ENCODE results near the gene TMEM114. TPM values are rescaled to one million over a fixed set of nuclear protein-coding genes. Genes with fewer than 3 reads are reported as not detected.
A peak's percentile ranks its signal among the peaks of the same experiment; 100 is the strongest.
"Not testable (repeated sequence)": the region's sequence is repeated elsewhere in the genome, so short reads cannot be mapped to it uniquely, and the experiment has no call there.

The TMEM114 gene
- total RNA-seq, 1 donor from 2014 or later: not detected

DNA sequence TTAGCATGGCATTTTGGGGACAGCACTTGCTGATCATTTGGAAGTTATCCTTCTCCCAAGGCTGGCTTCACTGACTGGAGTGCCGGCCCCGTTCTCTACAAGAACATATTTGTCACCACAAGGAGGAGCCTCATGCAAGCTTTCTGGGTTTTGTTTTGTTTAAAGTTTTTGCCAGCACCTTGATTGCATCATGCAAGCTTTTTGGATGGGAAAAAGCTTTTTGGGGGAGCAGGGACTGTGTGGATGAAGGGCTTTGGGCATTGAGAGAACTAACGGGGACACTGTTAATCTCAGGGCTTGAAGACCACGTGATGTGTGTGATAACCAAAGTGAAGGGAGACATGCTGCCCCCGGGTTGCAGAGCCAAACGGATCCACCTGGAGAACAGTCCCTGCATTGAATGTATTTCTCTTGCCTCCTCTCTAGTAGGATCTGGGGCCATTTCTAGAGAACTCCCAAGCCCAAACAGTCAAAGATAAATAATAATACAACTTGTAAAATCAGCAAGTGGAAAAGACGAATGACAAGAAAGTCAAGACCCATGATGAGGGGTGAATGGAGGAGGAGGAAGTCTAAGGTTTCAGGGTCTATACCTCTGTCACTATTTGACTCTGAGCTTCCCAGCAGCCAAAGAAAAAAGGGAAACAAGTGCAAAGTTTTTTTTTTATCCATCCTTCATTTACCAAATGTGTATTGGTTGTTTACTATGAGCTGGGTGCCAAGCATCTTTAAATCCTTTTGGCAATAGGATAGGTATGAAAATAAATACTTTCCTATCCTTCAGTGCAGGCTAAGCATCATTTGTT lies 17.2 kb downstream of the TMEM114 start:
- DNase-seq: peak; percentile 32

GRCh38 chr16:8572063-8572918 lies 18.0 kb downstream of the TMEM114 start:
- DNase-seq: no peak

DNA sequence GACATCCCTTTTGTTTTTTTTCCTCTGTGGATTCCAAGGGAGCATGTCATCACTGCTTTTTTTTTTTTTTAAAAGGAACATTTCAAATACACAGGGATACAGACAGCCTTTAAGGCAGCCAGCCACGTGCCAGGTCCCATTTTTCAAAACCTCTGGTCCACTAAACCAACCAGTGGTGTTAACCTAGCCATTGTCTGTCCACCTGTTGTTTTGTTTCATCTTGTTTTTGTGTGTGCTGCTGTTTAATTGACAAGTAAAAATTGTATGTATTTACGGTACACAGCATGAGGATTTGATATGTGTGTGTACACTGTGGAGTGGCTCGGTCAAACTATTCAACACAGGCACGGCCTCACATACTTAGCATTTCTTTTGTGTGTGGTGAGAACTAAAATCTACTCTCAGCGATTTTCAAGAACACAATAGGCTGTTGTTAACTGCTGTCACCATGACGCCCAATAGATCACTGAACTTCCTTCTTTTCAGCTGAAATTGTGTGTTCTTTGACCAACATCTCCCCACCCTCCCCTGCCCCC lies 19.2 kb downstream of the TMEM114 start:
- DNase-seq: peak; percentile 11

- DNase-seq: not testable (repeated sequence)
Observed at GRCh38 chr16:8570393-8570792, 19.9 kb downstream of the TMEM114 start.

DNA sequence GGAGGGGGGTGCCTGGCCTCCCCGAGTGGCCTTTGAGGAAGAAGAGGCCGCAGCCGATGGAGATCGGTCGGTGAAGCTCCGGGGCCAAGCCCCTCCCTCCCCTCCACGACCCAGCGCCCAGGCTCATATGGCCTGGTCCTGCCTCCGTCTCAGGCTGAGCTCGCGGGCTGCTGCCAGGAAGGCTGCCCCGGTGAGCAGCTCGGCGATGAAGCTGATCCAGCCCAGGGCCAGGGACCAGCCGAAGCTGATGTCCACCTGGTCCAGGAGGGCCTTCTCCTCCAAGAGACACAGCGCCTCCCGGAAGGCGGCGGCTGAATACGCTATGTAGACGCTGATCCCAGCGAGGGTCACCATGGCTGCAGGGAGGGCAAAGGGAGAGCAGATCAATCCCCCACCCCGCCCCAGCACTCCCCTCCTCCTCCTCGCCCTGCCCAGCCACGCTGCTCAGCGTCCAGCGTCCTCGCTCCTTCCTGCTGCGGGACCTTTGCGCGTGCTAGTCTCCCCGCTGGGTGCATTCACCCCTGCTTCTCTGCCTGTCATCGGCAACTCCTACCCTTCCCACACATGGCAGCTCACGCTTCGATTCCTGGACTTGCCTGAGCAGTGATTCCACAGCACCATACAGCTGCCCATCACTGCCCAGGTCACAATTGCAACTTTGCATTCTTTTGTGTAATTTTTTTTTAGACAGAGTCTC lies 20.5 kb downstream of the TMEM114 start:
- DNase-seq: no peak

DNA sequence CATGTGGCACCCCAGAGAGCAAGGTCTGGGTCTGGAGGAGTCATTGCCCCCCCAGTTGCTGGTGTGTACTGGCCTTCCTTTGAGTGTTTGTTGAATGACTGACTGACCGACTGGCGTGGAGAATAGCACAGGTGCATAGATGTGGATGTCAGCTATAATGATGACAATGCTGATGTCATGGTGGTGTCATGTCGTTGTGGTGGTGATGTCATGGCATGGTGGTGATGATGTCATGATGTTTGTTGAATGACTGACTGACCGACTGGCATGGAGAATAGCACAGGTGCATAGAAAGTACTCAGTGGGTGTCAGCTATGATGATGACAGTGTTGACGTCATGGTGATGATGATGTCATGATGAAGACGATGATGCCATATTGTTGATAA lies 22.1 kb downstream of the TMEM114 start:
- no peak for DNase-seq

GRCh38 chr16:8567355-8568230 lies 22.7 kb downstream of the TMEM114 start:
- peak; percentile 92 for DNase-seq

GRCh38 chr16:8565498-8565897 lies 24.8 kb downstream of the TMEM114 start:
- no peak for DNase-seq

- no peak for DNase-seq
Observed at GRCh38 chr16:8564934-8565345, 25.4 kb downstream of the TMEM114 start.

GRCh38 chr16:8563944-8564540 lies 26.3 kb downstream of the TMEM114 start:
- not testable (repeated sequence) for DNase-seq

DNA sequence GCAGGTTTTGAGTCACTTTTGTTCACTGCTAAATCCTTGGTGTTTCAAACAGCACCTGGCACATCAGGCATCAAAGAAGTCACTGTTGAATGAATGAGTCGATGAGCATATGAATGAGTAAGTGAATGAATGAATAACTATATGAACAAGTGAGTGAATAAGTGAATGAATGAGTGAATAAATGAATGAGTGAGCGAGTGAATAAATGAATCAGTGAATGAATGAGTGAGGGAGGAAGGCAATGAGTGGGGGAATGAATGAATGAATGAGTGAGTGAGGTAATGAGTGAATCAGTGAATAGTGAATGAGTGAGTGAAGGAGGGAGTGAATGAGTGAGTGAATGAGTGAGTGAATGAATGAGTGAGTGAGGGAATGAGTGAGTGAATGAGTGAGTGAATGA lies 28.8 kb downstream of the TMEM114 start:
- DNase-seq: no peak

DNA sequence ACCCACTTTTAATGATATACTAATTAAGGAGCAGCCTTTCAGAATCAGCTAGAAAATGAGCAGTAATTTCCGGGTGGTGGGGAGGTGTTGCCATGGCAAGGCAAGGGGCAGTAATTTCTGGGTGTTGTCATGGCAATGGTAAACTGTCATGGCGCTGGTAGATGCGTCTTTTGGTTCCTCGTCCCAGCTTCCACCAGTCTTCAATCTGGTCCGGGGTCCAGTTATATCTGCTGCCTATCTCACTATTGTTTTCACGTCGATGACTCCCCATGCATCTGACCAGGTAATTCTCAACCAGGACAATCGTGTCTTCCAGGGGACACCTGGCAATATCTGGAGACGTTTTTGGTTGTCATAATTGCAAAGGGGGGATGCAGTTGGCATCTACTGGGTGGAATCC lies 34.9 kb downstream of the TMEM114 start:
- DNase-seq: no peak

DNA sequence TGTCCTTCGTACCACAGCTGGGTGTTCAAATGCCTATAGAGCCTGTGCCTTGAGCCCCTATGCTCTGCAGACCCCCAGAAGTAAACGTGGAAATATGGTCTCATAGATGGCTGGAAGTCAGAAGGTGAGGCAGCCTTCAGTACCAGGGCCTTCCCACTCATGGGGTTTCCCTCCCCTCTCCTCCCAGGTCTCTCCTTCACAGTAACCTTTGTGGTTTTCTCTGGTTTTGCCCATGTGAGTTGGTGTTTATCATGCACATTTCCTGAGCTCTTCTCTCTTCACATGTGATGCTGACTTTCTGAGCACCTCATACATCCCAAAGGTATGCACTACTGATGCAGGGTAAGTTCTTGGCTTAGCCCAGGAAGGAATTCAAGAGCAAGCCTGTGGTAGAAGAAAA lies 35.4 kb downstream of the TMEM114 start:
- no peak for DNase-seq

DNA sequence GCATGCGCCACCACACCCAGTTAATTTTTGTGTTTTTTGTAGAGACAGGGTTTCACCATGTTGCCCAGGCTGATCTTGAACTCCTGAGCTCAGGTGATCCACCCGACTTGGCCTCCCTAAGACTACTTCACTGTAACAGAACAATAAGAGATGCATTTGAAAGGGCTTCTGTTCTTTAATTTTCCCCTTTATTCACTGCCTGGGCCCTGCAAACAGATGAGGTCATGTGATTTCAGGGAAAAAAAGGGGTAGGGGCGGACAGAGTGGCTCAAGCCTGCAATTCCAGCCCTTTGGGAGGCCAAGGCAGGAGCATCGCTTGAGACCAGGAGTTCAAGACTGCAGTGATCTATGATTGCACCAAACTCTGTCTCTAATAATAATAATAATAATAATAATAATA lies 36.3 kb downstream of the TMEM114 start:
- no peak for DNase-seq

DNA sequence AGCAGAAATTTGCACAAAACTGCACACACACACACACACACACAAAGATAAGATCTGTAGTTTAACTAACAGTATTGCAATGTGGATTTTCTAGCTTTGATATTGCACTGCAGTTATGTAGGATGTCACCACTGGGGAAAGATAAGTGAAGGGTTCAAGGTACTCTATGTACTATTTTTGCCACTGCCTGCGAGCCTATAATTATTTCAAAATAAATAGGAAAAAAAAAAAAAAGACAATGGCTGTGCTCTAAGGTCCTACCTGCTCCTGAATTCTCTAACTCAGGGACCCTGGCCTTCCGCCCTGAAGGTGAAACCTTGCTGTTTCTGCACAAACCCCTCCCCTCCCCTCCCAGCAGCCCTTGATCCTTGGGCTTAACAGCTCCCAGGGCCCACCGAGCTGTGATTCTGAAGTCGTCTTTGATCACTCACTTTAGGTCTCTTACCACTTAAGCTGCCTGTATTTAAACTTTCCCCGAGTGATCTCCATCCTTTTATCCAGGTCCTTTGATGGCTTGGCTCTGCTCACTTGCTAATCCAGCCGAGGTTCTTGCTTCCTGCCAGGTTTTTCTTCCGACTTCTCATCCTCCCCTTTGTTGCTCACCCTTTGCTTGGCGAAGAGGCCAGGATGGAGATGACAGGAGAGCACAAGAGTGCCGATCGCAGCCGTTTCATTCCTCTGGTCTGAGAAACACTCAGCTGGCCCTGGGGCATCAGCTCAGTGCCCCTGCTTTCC lies 37.7 kb downstream of the TMEM114 start:
- no peak for DNase-seq

GRCh38 chr16:8551388-8552332 lies 38.7 kb downstream of the TMEM114 start:
- DNase-seq: no peak

- no peak for DNase-seq
Observed at GRCh38 chr16:8550728-8551387, 39.5 kb downstream of the TMEM114 start.

DNA sequence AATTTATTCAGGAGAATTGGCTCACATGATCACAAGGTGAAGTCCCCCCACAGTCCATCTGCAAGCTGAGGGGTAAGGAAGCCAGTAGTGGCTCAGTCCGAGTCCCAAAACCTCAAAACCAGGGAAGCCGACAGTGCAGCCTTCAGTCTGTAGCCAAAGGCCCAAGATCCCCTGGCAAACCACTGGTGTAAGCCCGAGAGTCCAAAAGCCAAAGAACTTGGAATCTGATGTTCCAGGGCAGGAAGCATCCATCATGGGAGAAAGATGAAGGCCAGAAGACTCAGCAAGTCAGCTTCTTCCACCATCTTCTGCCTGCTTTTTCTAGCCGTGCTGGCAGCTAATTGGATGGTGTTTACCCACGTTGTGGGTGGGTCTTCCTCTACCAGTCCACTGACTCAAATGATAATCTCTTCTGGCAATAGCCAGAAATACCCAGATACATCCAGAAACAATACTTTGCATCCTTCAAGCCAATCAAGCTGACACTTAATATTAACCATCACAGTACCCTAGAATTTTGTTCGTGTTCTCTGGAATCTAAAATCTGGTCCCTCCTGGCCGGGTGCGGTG lies 40.4 kb downstream of the TMEM114 start:
- no peak for DNase-seq

DNA sequence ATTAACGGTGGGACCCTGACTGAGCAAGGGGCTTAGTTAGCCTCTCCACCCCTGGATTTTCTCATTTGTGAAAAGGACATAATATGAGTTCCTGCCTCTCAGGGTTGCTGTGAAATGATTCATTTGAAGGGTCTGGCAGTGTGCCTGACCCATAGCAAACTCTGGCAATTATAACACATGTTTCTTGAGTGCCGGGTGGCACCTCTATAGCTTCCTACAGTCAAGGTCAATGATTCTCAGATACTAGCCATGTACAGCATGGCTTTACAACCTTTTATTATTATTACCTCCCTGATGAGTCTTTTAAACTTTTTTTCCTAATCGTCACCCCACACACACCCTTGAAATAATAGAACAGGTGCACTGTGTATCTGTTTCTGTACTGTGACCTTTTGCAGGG lies 42.1 kb downstream of the TMEM114 start:
- no peak for DNase-seq

Measured in dermis blood vessel endothelial cell (primary cell).